GM12865 (cell line): Measurements from ENCODE around the gene HIBADH.

Source experiments
- DNase-seq: peaks from one replicate; pipeline ENCODE4 v3.0.0; 2010; ENCODE audit warnings: low read depth
- H3K4me3 ChIP-seq: 2 replicates; pipeline ENCODE4 v1.5.1; 2011; ENCODE audit warnings: mild to moderate bottlenecking, low read depth, low read length, control low read depth
- CTCF ChIP-seq: IDR thresholded peaks from 2 replicates; pipeline ENCODE4 v1.5.1; 2011; ENCODE audit warnings: low read length, control low read depth, low read depth, inconsistent platforms; ENCODE audit not compliant: insufficient read depth; ENCODE audit errors: missing control alignments

The HIBADH gene

GRCh38 chr7:27652518-27652917 is 10.2 kb downstream of the HIBADH start:
- no peak for TF ChIP-seq CTCF
- H3K4me3 ChIP-seq, result no peak overlapping the region
- no peak for DNase-seq

- no peak overlapping the region for H3K4me3 ChIP-seq
- TF ChIP-seq CTCF, result no peak
- no peak for DNase-seq
These were observed 11.0 kb downstream of the HIBADH start for GRCh38 chr7:27651702-27652101.

- no peak overlapping the region for H3K4me3 ChIP-seq
- TF ChIP-seq CTCF, result no peak
- DNase-seq, result no peak
These were observed 12.4 kb downstream of the HIBADH start for GRCh38 chr7:27650283-27650682.

- no peak for TF ChIP-seq CTCF
- no peak for DNase-seq
- no peak overlapping the region for H3K4me3 ChIP-seq
These were observed 15.2 kb downstream of the HIBADH start for GRCh38 chr7:27647489-27647888.

GRCh38 chr7:27647046-27647445 is 15.6 kb downstream of the HIBADH start:
- DNase-seq, result no peak
- H3K4me3 ChIP-seq, result no peak overlapping the region
- TF ChIP-seq CTCF, result no peak

GRCh38 chr7:27642271-27642670 is 20.4 kb downstream of the HIBADH start:
- H3K4me3 ChIP-seq, result no peak overlapping the region
- TF ChIP-seq CTCF, result no peak
- no peak for DNase-seq

- peak overlapping the region; percentile 31 for H3K4me3 ChIP-seq
- DNase-seq, result peak; percentile 29
- no peak for TF ChIP-seq CTCF
These were observed 21.0 kb downstream of the HIBADH start for GRCh38 chr7:27641581-27642230.
